GM19240 (cell line): ENCODE data around the gene BOK.

Experiments
- DNase-seq: peaks from one replicate; pipeline ENCODE4 v3.0.0; 2011; ENCODE audit warnings: low spot score; ENCODE audit not compliant: insufficient read length

Gene BOK

GRCh38 chr2:241598061-241598460 is 39.5 kb downstream of the BOK start:
- no peak for DNase-seq

DNA sequence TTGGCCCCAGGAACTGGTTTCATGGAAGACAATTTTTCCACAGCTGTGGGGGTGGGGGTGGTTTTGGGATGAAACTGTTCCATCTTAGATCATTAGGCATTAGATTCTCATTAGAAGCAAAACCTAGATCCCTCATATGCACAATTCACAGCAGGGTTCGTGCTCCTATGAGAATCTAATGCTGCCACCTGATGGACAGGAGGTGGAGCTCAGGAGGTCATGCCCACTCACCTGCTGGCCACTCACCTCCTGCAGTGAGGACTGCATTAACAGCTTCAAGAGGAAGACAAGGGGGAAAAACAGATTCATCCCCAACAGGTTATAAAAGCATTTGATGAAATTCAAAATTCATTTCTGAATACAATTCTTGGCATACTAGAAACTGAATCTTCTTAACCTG is 39.9 kb downstream of the BOK start:
- no peak for DNase-seq

DNA sequence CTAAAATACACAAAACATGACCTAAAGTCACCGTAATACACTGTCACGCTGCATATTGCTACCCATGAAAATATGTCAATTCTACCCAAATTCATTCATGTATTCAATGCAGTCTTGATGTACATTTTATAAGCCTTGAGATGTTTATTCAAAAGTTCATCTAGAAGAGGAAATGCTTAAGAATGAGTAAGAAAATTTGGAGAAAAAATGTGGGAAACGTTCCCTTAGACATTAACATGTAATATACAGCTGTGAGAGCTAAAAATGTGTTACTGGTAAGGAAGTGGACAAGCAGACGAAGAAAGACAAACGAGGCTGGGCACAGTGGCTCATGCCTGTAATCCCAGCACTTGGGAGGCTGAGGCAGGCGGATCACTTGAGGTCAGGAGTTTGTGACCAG is 41.1 kb downstream of the BOK start:
- DNase-seq: no peak

- DNase-seq: no peak
Measured at GRCh38 chr2:241601841-241602240, 43.3 kb downstream of the BOK start.

GRCh38 chr2:241602720-241603119 is 44.2 kb downstream of the BOK start:
- no peak for DNase-seq

DNA sequence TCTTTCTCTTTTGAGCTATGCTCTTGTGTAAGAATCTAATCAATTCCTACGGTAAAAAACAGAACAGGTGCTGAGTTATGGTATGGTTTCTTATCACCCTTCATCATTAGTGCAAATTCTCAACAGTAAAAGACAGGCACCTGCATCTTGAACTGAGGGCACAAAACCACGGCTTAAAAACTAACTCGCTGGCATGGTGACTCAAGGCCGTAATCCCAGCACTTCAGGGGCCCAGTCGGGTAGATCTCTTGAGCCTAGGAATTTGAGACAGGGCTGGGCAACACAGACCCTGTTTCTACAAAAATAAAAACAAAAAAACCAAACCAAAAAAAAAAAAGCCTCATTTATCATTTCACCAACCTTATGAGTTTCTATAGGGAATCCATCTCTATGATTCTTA is 45.1 kb downstream of the BOK start:
- DNase-seq: no peak

- no peak for DNase-seq
Measured at GRCh38 chr2:241606186-241606585, 47.6 kb downstream of the BOK start.

- no peak for DNase-seq
Measured at GRCh38 chr2:241607162-241607885, 48.8 kb downstream of the BOK start.

- DNase-seq: no peak
Measured at GRCh38 chr2:241608881-241609280, 50.3 kb downstream of the BOK start.

DNA sequence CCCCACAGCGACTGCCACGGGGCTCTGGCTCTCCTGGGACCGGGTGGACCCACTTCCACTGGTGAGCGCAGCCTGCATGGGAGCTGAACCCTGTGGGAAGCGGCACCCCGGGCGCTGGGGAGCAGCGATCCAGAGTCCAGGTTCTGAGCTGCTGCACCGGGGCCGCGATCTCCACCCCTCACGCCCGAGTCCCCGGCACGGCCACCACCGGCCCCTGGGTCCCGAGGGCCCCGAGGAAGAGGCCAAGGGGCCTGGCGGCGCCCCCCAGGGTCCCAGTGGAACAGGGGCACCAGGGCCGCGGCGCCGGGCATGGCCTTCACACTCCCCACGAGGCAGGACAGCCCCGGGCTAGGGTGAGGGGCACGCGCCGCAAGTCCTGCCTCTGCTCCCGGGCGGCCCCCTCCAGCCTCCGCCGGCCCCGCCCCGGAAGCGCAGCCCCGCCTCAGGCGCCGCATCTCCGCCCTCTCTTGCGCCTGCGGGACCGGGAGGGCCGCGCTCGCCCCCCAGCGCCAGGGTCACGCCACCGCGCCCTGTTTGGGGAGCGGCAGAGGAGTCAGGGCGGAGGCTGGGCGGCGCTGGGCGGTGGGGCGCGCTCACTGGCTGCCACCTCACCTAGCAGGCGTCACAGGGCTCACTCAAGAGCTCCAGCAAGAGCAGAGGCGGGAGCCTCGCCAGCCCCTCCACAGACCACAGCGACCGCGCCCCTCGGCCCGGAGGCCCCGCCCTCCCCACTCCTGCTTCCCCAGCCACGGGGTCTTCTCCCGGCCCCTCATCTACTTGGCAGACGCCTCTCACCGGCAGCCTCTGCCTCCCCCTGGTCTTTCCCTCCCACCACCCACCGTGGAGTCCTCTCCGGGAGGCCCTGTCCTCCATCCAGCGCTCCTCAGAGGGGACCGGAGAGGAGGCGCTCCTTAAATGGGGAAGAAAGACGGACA is 51.6 kb downstream of the BOK start:
- DNase-seq: peak; percentile 82

DNA sequence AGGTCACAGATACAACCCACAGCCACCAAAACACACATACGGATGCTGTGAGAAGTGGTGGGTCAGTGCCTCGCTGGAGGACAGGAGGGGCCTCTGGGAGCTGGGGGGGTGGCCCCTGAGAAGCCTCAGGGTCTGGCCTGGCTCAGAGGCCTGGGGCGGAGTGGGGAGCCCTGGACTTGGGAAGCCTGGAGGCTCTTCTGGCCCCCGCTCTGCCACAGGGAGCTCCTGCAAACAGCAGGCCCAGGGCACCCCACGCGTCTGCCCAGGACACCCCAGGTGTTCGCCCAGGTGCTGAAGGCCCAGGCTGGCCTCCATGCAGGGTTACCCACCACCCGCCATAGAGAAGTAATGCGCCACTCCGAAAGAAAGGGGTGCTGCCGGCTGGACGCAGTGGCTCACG is 52.5 kb downstream of the BOK start:
- DNase-seq: no peak

GRCh38 chr2:241612156-241613016 is 53.8 kb downstream of the BOK start:
- DNase-seq: no peak

DNA sequence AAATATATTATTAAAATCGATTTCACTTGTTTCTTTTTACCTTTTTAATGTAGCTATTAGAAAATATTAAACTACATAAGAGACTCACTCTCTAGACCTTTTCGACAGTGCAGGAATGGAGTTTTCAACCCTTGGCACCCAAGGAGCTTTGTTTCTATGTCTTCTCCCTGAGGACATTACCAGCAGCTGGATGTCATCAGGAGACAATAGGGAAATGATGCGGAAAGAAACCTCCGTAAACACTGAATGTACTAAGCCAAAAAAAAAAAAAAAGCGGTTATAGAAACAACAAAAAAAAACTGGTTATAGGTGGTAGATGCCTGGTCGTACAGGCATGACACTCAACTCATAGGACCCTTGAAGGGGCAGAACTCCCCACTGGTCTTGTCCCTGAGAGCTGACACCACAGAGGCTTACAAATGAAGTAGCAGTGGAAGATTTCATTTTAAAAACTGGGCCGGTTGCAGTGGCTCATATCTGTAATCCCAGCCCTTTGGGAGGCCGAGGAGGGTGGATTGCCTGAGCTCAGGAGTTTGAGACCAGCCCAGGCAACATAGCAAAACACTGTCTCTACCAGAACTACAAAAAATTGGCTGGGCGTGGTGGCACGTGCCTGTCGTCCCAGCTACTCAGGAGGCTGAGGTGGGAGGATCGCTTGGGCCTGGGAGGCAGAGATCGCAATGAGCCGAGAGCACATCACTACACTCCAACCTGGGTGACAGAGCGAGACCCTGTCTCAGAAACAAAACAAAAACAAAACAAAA is 54.7 kb downstream of the BOK start:
- DNase-seq: no peak

DNA sequence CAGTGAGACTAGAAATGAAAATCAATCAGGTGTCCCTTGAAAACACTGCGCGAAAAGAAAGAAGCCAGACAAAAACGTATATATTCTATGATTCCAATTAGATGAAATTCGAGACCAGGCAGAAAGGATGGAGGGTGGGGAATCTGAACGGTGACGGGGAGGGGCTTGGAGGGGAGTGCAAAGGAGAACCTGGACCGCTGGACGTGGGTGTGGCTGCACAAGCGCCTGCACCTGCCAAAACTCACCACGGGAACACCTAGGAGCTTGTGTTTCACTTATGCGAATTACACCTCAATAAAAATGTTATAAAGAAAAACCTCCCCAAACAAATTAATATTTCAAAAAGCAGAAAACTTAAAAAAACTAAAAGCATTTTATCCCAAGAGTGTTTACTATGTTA is 56.5 kb downstream of the BOK start:
- DNase-seq: no peak

DNA sequence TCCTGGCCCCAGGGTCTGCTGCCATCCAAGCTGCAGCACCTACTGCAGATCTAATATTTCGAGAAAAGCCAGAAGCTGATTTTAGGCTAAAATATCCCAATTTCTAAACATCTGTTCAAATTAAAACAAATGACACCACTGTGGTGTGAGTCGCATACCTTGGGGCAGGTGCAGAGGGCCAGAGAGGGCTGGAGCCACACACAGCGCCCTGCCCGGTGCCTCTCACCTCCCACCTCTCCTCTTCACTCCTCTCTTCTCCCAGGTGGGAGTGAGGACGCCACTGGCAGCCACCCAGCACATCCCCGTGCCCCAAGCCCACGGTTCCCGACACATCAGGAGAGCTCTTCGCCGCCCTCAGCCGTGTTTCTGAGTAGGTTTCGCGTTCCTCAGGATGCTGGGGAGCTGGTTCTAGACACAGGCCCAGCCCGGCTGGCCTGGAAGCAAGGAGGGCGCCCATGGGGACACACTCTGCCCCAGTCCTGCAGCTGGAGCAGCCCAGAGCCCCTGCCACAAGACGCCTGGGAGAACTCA is 57.0 kb downstream of the BOK start:
- no peak for DNase-seq

- DNase-seq: no peak
Measured at GRCh38 chr2:241616168-241617125, 57.9 kb downstream of the BOK start.

DNA sequence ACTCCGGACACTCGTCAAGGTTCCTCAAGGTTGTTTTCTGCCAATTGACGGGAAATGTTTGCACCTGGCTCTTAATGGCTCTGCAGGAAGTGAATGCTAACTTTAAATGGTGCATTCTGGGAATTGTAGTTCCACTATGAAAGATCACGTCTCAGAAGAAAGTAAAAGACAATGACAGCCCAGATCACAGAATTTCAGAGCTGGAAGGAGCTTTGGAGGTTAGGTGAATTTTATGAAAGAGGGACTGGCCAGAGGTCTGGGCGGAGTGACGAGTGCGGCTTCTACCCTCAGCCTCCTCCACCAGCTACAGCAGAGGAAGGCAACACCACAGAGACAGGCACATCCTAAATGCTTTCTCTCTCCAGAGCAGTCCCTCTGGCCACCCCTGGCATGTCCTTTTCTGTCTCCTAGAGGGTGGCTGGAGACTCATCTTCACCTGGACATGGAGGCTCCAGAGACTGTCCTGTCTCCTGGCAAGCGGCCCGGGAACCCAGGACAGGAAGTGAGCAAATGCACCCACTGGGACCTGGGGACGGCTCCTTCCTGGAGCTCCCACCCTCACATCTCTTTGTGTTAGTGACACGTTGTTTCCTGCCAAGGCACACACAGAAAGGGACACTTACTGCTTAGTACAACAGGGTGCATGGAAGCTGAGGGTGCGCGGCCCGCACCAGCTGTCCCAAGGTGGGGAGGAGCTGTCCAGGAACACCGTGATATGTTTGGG is 59.0 kb downstream of the BOK start:
- DNase-seq: no peak

DNA sequence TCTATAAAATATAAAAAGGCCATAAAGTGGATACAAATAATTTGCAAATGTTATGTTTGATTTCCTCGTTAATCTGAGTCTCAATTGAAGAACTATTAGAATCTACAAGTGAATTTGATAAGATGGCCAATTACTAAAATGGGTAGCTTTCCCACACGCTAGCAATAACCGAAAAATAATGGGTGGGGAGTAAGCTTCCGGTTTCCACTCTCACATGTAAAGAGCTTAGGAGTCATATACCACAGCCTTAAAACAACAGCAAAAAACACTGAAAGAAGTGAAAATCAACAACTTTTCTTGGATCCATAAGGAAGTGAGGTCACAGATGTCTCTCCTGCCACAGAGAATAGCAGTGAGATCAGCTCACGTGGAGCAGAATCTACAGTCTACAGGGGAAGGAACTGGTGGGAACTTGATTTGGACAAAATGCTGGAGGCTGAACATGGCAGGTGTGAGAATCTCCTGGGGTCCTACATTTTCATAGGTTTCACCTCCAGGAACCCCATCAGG is 59.8 kb downstream of the BOK start:
- no peak for DNase-seq

DNA sequence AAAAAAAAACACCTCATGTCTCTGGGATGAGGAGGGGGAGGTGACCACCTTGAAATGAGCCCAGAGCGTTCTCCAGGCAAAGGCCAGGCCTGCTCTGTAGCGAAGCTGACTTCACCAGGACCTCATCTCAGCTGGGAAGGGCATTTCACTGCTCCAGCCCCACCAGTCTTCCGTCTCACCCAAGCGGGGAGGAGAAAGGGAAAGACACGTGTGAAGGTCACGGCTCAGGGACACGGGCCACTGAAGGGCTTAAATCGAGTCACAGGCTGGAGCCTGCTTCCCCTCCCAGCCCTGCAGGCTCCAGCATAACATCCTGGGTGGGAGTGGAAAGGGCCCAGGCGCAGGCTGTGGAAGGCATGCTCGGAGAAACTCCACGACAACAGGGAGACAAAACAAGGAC is 60.3 kb downstream of the BOK start:
- no peak for DNase-seq
